Measurements from ENCODE around the gene CD209.
"Not testable (repeated sequence)": the region's sequence is repeated elsewhere in the genome, so short reads cannot be mapped to it uniquely, and the experiment has no call there.

Gene CD209

GRCh38 chr19:7779631-7780486 lies 32.5 kb upstream of the CD209 start:
- H3K4me3 Mint-ChIP-seq = no peak overlapping the region
- DNase-seq (no peak), ATAC-seq (no peak)
- H3K27me3 Mint-ChIP-seq = peaks cover 52% of the 10 kb centered on the region
- H3K27ac Mint-ChIP-seq = no peak overlapping the region
- H3K9me3 Mint-ChIP-seq = peaks cover 2% of the 10 kb centered on the region
- no peaks in the 10 kb centered on the region for H3K36me3 Mint-ChIP-seq (ENCODE audit: low read depth)
- H3K4me1 Mint-ChIP-seq = peaks cover 5% of the 10 kb centered on the region

DNA sequence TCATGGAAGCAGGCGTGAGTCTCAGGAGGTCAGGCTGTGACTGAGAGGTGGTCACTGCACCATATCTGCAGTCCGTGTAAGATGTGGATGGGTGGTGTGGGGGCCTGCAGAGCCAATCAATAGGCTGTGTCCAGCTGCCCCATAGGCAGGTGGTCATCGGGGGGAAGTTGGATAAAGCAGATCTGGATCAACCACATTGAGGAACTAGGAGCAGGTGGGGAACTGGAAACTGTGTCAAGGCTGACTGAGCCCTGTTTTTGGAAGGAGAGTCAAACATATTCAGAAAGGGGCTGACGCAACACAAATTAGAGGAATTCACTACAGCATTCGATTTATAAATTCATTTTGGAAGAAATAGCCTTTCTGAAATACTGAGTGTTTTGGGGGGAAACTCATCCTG lies 30.7 kb upstream of the CD209 start:
- H3K27me3 Mint-ChIP-seq = peaks cover 38% of the 10 kb centered on the region
- H3K27ac Mint-ChIP-seq = no peak overlapping the region
- H3K4me3 Mint-ChIP-seq = no peak overlapping the region
- no peak for DNase-seq
- H3K9me3 Mint-ChIP-seq = no peaks in the 10 kb centered on the region
- peaks cover 12% of the 10 kb centered on the region for H3K4me1 Mint-ChIP-seq
- ATAC-seq = no peak
- no peaks in the 10 kb centered on the region for H3K36me3 Mint-ChIP-seq (ENCODE audit: low read depth)

DNA sequence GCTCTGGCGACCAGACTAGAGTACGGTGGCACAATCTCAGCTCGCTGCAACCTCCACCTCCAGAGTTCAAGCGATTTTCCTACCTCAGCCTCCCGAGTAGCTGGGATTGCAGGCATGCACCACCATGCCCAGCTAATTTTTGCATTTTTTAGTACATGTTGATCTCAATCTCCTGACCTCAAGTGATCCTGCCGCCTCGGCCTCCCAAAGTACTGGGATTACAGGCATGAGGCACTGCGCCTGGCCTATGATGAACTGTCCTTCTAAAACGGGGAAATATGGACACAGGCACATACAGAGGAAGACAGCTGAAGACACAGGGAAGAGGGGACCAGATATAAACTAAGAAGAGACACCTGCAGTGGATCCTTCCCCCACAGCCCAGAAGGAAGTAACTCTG lies 28.4 kb upstream of the CD209 start:
- Mint-ChIP-seq H3K27ac (no peak overlapping the region), H3K27me3 (peaks cover 34% of the 10 kb centered on the region), H3K4me3 (no peak overlapping the region), H3K4me1 (peaks cover 31% of the 10 kb centered on the region), H3K9me3 (no peaks in the 10 kb centered on the region), H3K36me3 (ENCODE audit: low read depth) (peaks cover 4% of the 10 kb centered on the region)
- ATAC-seq (no peak), DNase-seq (no peak)

- DNase-seq (no peak), ATAC-seq (no peak)
- peaks cover 40% of the 10 kb centered on the region for H3K27me3 Mint-ChIP-seq
- no peaks in the 10 kb centered on the region for H3K9me3 Mint-ChIP-seq
- peaks cover 31% of the 10 kb centered on the region for H3K4me1 Mint-ChIP-seq
- no peak overlapping the region for H3K27ac Mint-ChIP-seq
- H3K36me3 Mint-ChIP-seq (ENCODE audit: low read depth) = peaks cover 4% of the 10 kb centered on the region
- H3K4me3 Mint-ChIP-seq = no peak overlapping the region
Observed at GRCh38 chr19:7773841-7774240, 26.5 kb upstream of the CD209 start.

DNA sequence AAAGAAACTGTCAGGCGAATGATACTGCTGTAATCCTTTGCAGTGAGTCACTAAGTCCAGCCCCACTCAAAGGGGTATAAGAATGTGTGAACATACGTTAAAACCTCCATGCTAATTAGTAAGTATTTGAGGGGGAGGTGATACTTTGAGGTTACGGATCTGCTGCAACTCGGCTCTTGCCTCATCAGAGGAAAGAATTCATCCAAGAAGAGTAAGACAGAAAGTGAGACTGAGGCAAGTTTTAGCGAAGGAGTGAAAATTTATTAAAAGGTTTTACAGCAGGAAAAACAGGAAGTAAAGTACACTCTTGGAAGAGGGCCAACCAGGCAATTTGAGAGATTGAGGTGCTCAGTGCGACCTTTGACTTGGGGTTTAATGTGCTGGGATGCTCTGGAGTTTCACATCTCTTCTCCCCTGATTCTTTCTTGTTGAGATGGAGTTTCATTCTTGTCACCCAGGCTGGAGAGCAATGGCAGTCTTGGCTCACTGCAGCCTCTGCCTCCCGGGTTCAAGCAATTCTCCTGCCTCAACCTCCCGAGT lies 25.5 kb upstream of the CD209 start:
- ATAC-seq = peak; percentile 99
- H3K4me3 Mint-ChIP-seq = peak overlapping the region; percentile 60
- peak; percentile 34 for DNase-seq
- H3K4me1 Mint-ChIP-seq = peaks cover 28% of the 10 kb centered on the region
- peaks cover 4% of the 10 kb centered on the region for H3K36me3 Mint-ChIP-seq (ENCODE audit: low read depth)
- H3K9me3 Mint-ChIP-seq = no peaks in the 10 kb centered on the region
- H3K27ac Mint-ChIP-seq = peak overlapping the region; percentile 89
- peaks cover 39% of the 10 kb centered on the region for H3K27me3 Mint-ChIP-seq

DNA sequence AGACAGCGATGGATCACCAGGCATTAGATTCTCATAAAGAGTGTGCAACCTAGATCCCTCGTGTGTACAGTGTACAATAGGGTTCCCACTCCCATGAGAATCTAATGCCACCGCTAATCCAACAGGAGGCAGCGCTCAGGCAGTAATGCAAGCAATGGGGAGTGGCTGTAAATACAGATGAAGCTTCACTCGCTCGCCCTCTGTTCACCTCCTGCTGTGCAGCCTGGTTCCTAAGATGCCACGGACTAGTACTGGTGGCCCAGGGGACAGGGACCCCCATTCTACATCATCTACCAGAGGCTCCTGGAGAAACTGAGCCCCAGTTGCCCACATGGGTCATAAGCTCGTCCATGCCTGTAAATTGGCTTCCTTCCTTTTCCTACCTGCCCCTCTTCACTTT lies 23.7 kb upstream of the CD209 start:
- H3K9me3 Mint-ChIP-seq = no peaks in the 10 kb centered on the region
- peaks cover 4% of the 10 kb centered on the region for H3K36me3 Mint-ChIP-seq (ENCODE audit: low read depth)
- ATAC-seq (no peak), DNase-seq (no peak)
- no peak overlapping the region for H3K4me3 Mint-ChIP-seq
- H3K27ac Mint-ChIP-seq = no peak overlapping the region
- H3K27me3 Mint-ChIP-seq = peaks cover 30% of the 10 kb centered on the region
- peaks cover 28% of the 10 kb centered on the region for H3K4me1 Mint-ChIP-seq

GRCh38 chr19:7769171-7769570 lies 21.8 kb upstream of the CD209 start:
- H3K27ac Mint-ChIP-seq = no peak overlapping the region
- H3K27me3 Mint-ChIP-seq = peaks cover 26% of the 10 kb centered on the region
- ATAC-seq = no peak
- peaks cover 4% of the 10 kb centered on the region for H3K36me3 Mint-ChIP-seq (ENCODE audit: low read depth)
- no peaks in the 10 kb centered on the region for H3K9me3 Mint-ChIP-seq
- DNase-seq = no peak
- no peak overlapping the region for H3K4me3 Mint-ChIP-seq
- peaks cover 25% of the 10 kb centered on the region for H3K4me1 Mint-ChIP-seq

DNA sequence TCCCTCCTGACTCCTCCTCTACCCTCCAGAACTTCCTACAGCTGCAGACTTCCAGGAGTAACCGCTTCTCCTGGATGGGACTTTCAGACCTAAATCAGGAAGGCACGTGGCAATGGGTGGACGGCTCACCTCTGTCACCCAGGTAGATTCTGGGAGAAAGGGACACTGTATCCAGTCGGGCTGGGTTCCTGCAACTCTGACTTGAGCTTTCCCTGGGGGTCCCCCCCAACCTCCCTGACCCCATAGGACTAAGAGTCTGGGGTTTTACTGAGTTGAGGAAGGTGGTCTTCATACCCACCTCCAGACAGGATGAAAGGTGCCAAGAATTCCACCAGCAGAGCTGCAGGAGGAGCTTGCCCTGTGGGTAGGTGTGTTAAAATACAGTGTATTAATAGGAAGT lies 20.2 kb upstream of the CD209 start:
- Mint-ChIP-seq H3K36me3 (ENCODE audit: low read depth) (no peaks in the 10 kb centered on the region), H3K27ac (no peak overlapping the region), H3K4me1 (peaks cover 17% of the 10 kb centered on the region), H3K4me3 (no peak overlapping the region), H3K9me3 (no peaks in the 10 kb centered on the region), H3K27me3 (peaks cover 28% of the 10 kb centered on the region)
- ATAC-seq = no peak
- no peak for DNase-seq

- Mint-ChIP-seq H3K27me3 (peaks cover 28% of the 10 kb centered on the region), H3K9me3 (no peaks in the 10 kb centered on the region), H3K4me3 (no peak overlapping the region), H3K36me3 (ENCODE audit: low read depth) (no peaks in the 10 kb centered on the region), H3K27ac (no peak overlapping the region), H3K4me1 (peaks cover 10% of the 10 kb centered on the region)
- DNase-seq = no peak
- ATAC-seq = no peak
Observed at GRCh38 chr19:7766535-7766934, 19.2 kb upstream of the CD209 start.

DNA sequence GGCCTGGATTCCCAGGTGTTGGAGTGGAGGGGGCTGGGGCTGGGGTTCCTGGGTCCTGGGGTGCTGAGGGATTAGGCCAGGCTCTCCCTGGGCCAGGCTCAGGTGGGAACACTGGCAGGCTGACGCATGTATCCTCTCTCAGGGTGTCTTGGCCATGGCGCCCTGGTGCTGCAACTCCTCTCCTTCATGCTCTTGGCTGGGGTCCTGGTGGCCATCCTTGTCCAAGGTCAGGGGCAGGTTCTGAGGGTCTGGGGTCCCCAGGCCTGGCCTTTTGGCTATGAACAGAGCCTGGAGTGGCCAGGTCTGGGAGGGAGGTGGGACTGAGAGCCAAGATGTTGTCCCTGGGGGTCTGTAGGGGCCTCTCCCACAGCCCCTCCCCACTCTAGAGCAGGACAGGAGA lies 17.7 kb upstream of the CD209 start:
- H3K4me1 Mint-ChIP-seq; H3K36me3 Mint-ChIP-seq (ENCODE audit: low read depth); DNase-seq; H3K27ac Mint-ChIP-seq; H3K9me3 Mint-ChIP-seq; H3K4me3 Mint-ChIP-seq; ATAC-seq: not testable (repeated sequence)
- H3K27me3 Mint-ChIP-seq = peaks cover 27% of the 10 kb centered on the region

DNA sequence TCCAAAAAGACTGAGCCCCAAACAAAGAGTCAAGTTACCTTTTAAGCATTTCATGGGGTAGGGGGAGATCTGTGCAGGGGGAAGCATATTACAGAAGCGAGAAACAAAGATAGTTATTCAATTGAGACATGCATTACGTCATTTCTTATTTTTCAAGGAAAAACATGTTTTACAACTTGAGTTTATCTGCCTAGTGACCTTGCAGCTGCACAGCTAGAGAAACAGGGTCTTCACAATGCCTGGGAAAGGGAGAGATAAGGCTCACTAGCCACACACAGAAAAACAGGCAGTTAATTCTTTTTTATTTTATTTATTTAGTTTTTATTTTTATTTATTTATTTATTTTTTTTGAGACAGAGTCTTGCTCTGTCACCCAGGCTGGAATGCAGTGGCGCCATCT lies 16.8 kb upstream of the CD209 start:
- H3K4me3 Mint-ChIP-seq; DNase-seq; H3K9me3 Mint-ChIP-seq; H3K4me1 Mint-ChIP-seq; ATAC-seq; H3K27ac Mint-ChIP-seq; H3K36me3 Mint-ChIP-seq (ENCODE audit: low read depth): not testable (repeated sequence)
- peaks cover 21% of the 10 kb centered on the region for H3K27me3 Mint-ChIP-seq

DNA sequence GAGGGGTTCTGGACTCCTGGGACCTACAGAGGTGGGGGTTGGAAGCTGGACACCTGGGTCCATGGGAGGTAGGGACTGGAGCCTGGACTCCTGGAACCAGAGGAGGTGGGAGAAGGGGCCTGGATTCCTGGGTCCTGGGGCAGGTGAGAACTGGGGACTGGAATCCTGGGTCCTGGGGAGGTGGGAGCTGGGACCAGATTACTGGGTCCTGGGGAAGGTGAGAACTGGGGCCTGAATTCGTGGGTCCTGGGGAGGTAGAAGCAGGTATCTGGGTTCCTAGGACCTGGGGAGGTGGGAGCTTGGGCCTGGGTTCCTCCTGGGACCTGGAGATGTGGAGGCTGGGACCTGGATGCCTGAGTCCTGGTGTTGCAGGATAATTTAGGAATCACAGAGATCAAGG lies 16.4 kb upstream of the CD209 start:
- no peak overlapping the region for H3K27ac Mint-ChIP-seq
- peaks cover 12% of the 10 kb centered on the region for H3K9me3 Mint-ChIP-seq
- no peak overlapping the region for H3K4me3 Mint-ChIP-seq
- no peak for ATAC-seq
- peaks cover 5% of the 10 kb centered on the region for H3K4me1 Mint-ChIP-seq
- H3K27me3 Mint-ChIP-seq = peaks cover 19% of the 10 kb centered on the region
- no peak for DNase-seq
- peaks cover 10% of the 10 kb centered on the region for H3K36me3 Mint-ChIP-seq (ENCODE audit: low read depth)

DNA sequence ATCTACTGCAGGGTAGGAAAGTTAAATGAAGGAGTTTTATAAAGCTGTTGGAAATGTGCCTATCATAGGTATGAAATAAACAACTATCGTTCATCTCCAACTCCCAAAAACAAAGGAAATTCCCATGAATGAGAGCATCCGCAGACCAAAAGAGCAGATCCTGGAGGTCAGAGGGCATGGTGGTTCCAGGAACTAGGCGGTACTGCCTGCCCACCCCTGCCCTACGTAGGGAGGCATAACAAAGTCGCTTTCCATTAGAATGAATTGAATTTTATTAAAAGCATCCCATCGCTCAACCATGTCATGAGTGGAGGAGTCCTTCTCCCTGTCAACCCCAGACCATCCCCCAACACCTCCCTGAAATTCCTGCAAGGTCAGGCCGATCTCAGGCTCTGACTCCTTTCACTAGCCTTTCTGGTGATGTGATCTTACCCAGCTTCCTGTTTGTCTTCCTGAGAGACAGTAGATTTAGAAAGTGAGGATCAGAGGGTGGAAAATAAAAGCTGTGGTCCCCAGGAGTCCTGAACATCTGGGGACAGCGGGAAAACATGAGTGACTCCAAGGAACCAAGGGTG lies 15.5 kb upstream of the CD209 start, which contains the start of gene CLEC4M:
Gene CLEC4M (plus strand): TSS at position 525 of the 575 bp plus-strand sequence. CDS start 24 bp downstream, at position 549.
- H3K4me3 Mint-ChIP-seq = no peak within 1 kb of the TSS

DNA sequence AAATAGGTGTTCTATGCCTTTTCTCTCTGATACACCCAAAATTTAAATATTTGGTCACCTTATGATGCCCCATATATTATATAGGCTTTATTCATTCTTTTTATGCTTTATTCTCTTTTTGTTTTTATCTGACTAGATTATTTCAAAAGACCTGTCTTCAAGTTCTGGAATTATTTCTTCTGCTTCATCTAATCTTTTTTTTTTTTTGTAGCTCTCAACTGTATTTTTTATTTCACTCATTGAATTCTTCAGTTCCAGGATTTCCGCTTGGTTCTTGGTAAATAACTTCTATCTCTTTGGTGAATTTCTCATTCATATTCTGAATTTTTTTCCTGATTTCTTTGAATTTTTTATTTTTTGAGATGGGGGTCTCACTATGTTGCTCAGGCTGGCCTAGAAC lies 11.8 kb upstream of the CD209 start:
- peaks cover 48% of the 10 kb centered on the region for H3K9me3 Mint-ChIP-seq
- H3K4me3 Mint-ChIP-seq = no peak overlapping the region
- ATAC-seq = no peak
- peaks cover 34% of the 10 kb centered on the region for H3K36me3 Mint-ChIP-seq (ENCODE audit: low read depth)
- no peak overlapping the region for H3K27ac Mint-ChIP-seq
- DNase-seq = no peak
- H3K4me1 Mint-ChIP-seq = peaks cover 10% of the 10 kb centered on the region
- peaks cover 15% of the 10 kb centered on the region for H3K27me3 Mint-ChIP-seq

More for the DNA sequence above, 15.5 kb upstream of the CD209 start, which contains the start of gene CLEC4M:
- peaks cover 5% of the 10 kb centered on the region for H3K4me1 Mint-ChIP-seq
- DNase-seq = no peak
- ATAC-seq = no peak
- H3K27me3 Mint-ChIP-seq = peaks cover 17% of the 10 kb centered on the region
- H3K27ac Mint-ChIP-seq = no peak within 1 kb of the TSS
- peaks cover 19% of the 10 kb centered on the region for H3K9me3 Mint-ChIP-seq
- H3K36me3 Mint-ChIP-seq (ENCODE audit: low read depth) = peaks cover 17% of the 10 kb centered on the region

DNA sequence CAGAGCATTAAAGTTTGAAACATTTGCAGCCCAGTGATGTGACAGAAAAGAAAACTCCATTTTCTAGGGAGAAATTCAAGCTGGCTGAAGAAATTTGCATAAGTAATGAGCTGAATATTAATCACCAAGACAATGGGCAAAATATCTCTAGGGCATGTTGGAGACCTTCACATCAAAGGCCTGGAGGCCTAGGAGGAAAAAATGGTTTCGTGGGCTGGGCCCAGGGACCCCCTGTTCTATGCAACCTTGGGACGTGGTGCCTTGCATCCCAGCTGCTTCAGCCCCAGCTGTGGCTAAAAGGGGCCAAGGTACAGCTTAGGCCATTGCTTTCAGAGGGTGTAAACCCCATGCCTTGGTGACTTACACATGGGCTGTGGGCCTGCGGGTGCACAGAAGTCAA lies 10.0 kb upstream of the CD209 start:
- no peak for DNase-seq
- Mint-ChIP-seq H3K27me3 (peaks cover 11% of the 10 kb centered on the region), H3K27ac (no peak overlapping the region), H3K4me1 (peaks cover 16% of the 10 kb centered on the region), H3K36me3 (ENCODE audit: low read depth) (peaks cover 42% of the 10 kb centered on the region), H3K4me3 (no peak overlapping the region), H3K9me3 (peaks cover 58% of the 10 kb centered on the region)
- ATAC-seq = no peak

Data from activated naive CD8-positive, alpha-beta T cell treated with anti-CD3 and anti-CD28 coated beads, Interleukin-2, amount 50 U/mL, for 24 hours (primary cell).